Measurements from ENCODE around the gene NR2F1-AS1.

Gene NR2F1-AS1

GRCh38 chr5:93575461-93576414 lies 5.3 kb downstream of the NR2F1-AS1 start:
- DNase-seq (ENCODE audit: low read depth in 1 of 2, low spot score in 1 of 2), result no peak
- in situ Hi-C loops (cut with HindIII; ENCODE audit: low pct_unique_long_range_greater_than_20kb, low sequenced_read_pairs), result no loop called here
- TF ChIP-seq JUND (IDR thresholded peaks at IDR 0.05; ENCODE audit: low read depth), result no peak

GRCh38 chr5:93574491-93575305 lies 6.3 kb downstream of the NR2F1-AS1 start:
- no peak for DNase-seq (ENCODE audit: low read depth in 1 of 2, low spot score in 1 of 2)
- no peak for TF ChIP-seq JUND (IDR thresholded peaks at IDR 0.05; ENCODE audit: low read depth)
- in situ Hi-C loops (cut with HindIII; ENCODE audit: low pct_unique_long_range_greater_than_20kb, low sequenced_read_pairs), result no loop called here

GRCh38 chr5:93573354-93574351 lies 7.4 kb downstream of the NR2F1-AS1 start:
- in situ Hi-C loops (cut with HindIII; ENCODE audit: low pct_unique_long_range_greater_than_20kb, low sequenced_read_pairs), result no loop called here
- DNase-seq (ENCODE audit: low read depth in 1 of 2, low spot score in 1 of 2), result no peak
- no peak for TF ChIP-seq JUND (IDR thresholded peaks at IDR 0.05; ENCODE audit: low read depth)

- DNase-seq (ENCODE audit: low read depth in 1 of 2, low spot score in 1 of 2), result no peak
- in situ Hi-C loops (cut with HindIII; ENCODE audit: low pct_unique_long_range_greater_than_20kb, low sequenced_read_pairs), result no loop called here
- TF ChIP-seq JUND (IDR thresholded peaks at IDR 0.05; ENCODE audit: low read depth), result no peak
These were observed 8.2 kb downstream of the NR2F1-AS1 start for GRCh38 chr5:93572608-93573353.

GRCh38 chr5:93572101-93572607 lies 8.9 kb downstream of the NR2F1-AS1 start:
- in situ Hi-C loops (cut with HindIII; ENCODE audit: low pct_unique_long_range_greater_than_20kb, low sequenced_read_pairs), result no loop called here
- DNase-seq (ENCODE audit: low read depth in 1 of 2, low spot score in 1 of 2), result no peak
- TF ChIP-seq JUND (IDR thresholded peaks at IDR 0.05; ENCODE audit: low read depth), result no peak

GRCh38 chr5:93571114-93571949 lies 9.7 kb downstream of the NR2F1-AS1 start:
- TF ChIP-seq JUND (IDR thresholded peaks at IDR 0.05; ENCODE audit: low read depth), result no peak
- in situ Hi-C loops (cut with HindIII; ENCODE audit: low pct_unique_long_range_greater_than_20kb, low sequenced_read_pairs), result no loop called here
- no peak for DNase-seq (ENCODE audit: low read depth in 1 of 2, low spot score in 1 of 2)

GRCh38 chr5:93570294-93571113 lies 10.5 kb downstream of the NR2F1-AS1 start:
- no peak for DNase-seq (ENCODE audit: low read depth in 1 of 2, low spot score in 1 of 2)
- in situ Hi-C loops (cut with HindIII; ENCODE audit: low pct_unique_long_range_greater_than_20kb, low sequenced_read_pairs), result no loop called here
- no peak for TF ChIP-seq JUND (IDR thresholded peaks at IDR 0.05; ENCODE audit: low read depth)

GRCh38 chr5:93569300-93570160 lies 11.5 kb downstream of the NR2F1-AS1 start:
- in situ Hi-C loops (cut with HindIII; ENCODE audit: low pct_unique_long_range_greater_than_20kb, low sequenced_read_pairs), result no loop called here
- no peak for TF ChIP-seq JUND (IDR thresholded peaks at IDR 0.05; ENCODE audit: low read depth)
- no peak for DNase-seq (ENCODE audit: low read depth in 1 of 2, low spot score in 1 of 2)

- in situ Hi-C loops (cut with HindIII; ENCODE audit: low pct_unique_long_range_greater_than_20kb, low sequenced_read_pairs), result no loop called here
- no peak for DNase-seq (ENCODE audit: low read depth in 1 of 2, low spot score in 1 of 2)
- TF ChIP-seq JUND (IDR thresholded peaks at IDR 0.05; ENCODE audit: low read depth), result no peak
These were observed 13.6 kb downstream of the NR2F1-AS1 start for GRCh38 chr5:93567424-93567823.

All from T47D (cell line).